NCI-H2107 treated with DMSO at 0.1 percent for 48 hours (cell line): ENCODE measurements around the gene MRE11.
"Not testable (repeated sequence)": the region's sequence is repeated elsewhere in the genome, so short reads cannot be mapped to it uniquely, and the experiment has no call there.

ENCODE experiments used
- DNase-seq: peaks from one replicate; lab custom pipeline; 2025; ENCODE audit not compliant: unreplicated experiment; lab: John Stamatoyannopoulos, UW

Gene MRE11

GRCh38 chr11:94433049-94433448 lies 60.6 kb downstream of the MRE11 start:
- no peak for DNase-seq

- no peak for DNase-seq
Measured at GRCh38 chr11:94424662-94425061, 69.0 kb downstream of the MRE11 start.

- no peak for DNase-seq
Measured at GRCh38 chr11:94424011-94424410, 69.6 kb downstream of the MRE11 start.

GRCh38 chr11:94423507-94423906 lies 70.1 kb downstream of the MRE11 start:
- no peak for DNase-seq

- DNase-seq = no peak
Measured at GRCh38 chr11:94418123-94418765, 75.4 kb downstream of the MRE11 start.

GRCh38 chr11:94417386-94417987 lies 76.2 kb downstream of the MRE11 start:
- DNase-seq = no peak

GRCh38 chr11:94405062-94405833 lies 88.4 kb downstream of the MRE11 start:
- DNase-seq = no peak

GRCh38 chr11:94402355-94402754 lies 91.3 kb downstream of the MRE11 start:
- no peak for DNase-seq

- no peak for DNase-seq
Measured at GRCh38 chr11:94401773-94402265, 91.8 kb downstream of the MRE11 start.

- no peak for DNase-seq
Measured at GRCh38 chr11:94400839-94401772, 92.5 kb downstream of the MRE11 start, which contains the start of gene GPR83. Gene GPR83, minus strand, starts transcription at chr11:94401419. Its CDS starts 172 bp downstream, at chr11:94401247.

GRCh38 chr11:94400457-94400838 lies 93.2 kb downstream of the MRE11 start:
- no peak for DNase-seq

- no peak for DNase-seq
Measured at GRCh38 chr11:94400050-94400449, 93.6 kb downstream of the MRE11 start.

- DNase-seq = no peak
Measured at GRCh38 chr11:94398101-94398500, 95.5 kb downstream of the MRE11 start.

GRCh38 chr11:94396282-94396681 lies 97.4 kb downstream of the MRE11 start:
- DNase-seq = no peak

- not testable (repeated sequence) for DNase-seq
Measured at GRCh38 chr11:94391937-94392336, 101.7 kb downstream of the MRE11 start.

GRCh38 chr11:94379613-94380012 lies 114.0 kb downstream of the MRE11 start:
- DNase-seq = no peak

GRCh38 chr11:94376841-94377240 lies 116.8 kb downstream of the MRE11 start:
- no peak for DNase-seq

GRCh38 chr11:94370576-94370975 lies 123.1 kb downstream of the MRE11 start:
- DNase-seq = not testable (repeated sequence)
